Stimulated activated CD8-positive, alpha-beta memory T cell treated with anti-CD3 and anti-CD28 coated beads, Interleukin-4, amount 100 ng/mL, for 4 hours (primary cell): ENCODE measurements around the gene NEURL1.
"Not testable (repeated sequence)": the region's sequence is repeated elsewhere in the genome, so short reads cannot be mapped to it uniquely, and the experiment has no call there.

Experiments used
- DNase-seq, 2 donors: peaks; one replicate each; pipeline ENCODE4 v3.0.0-alpha.2; 2020; ENCODE audit warnings: low read depth in 2 of 2, low spot score in 1 of 2

NEURL1 gene

GRCh38 chr10:103513380-103514060, 20.0 kb downstream of the NEURL1 start:
- DNase-seq, result no peak

GRCh38 chr10:103514244-103514643, 20.7 kb downstream of the NEURL1 start:
- DNase-seq, result no peak

- DNase-seq, result no peak
These were observed 24.0 kb downstream of the NEURL1 start for GRCh38 chr10:103517234-103518085.

- DNase-seq, result no peak
These were observed 26.3 kb downstream of the NEURL1 start for GRCh38 chr10:103519798-103520197.

- not testable (repeated sequence) for DNase-seq
These were observed 28.5 kb downstream of the NEURL1 start for GRCh38 chr10:103522006-103522405.

- DNase-seq, result no peak
These were observed 30.2 kb downstream of the NEURL1 start for GRCh38 chr10:103523683-103524082.

GRCh38 chr10:103525901-103526300, 32.4 kb downstream of the NEURL1 start:
- DNase-seq, result no peak

- not testable (repeated sequence) for DNase-seq
These were observed 34.0 kb downstream of the NEURL1 start for GRCh38 chr10:103527476-103527875.

GRCh38 chr10:103528549-103528948, 35.0 kb downstream of the NEURL1 start:
- no peak for DNase-seq

- no peak for DNase-seq
These were observed 36.0 kb downstream of the NEURL1 start for GRCh38 chr10:103529539-103529938.

GRCh38 chr10:103533827-103534226, 40.3 kb downstream of the NEURL1 start:
- no peak for DNase-seq

- no peak for DNase-seq
These were observed 41.4 kb downstream of the NEURL1 start for GRCh38 chr10:103534621-103535498.

- no peak for DNase-seq
These were observed 42.1 kb downstream of the NEURL1 start for GRCh38 chr10:103535595-103535994.

- DNase-seq, result no peak
These were observed 46.2 kb downstream of the NEURL1 start for GRCh38 chr10:103539751-103540150.

GRCh38 chr10:103540722-103541121, 47.2 kb downstream of the NEURL1 start:
- DNase-seq, result no peak

GRCh38 chr10:103541616-103542015, 48.1 kb downstream of the NEURL1 start:
- no peak for DNase-seq

GRCh38 chr10:103542764-103543616, 49.5 kb downstream of the NEURL1 start:
- no peak for DNase-seq

GRCh38 chr10:103543617-103544525, 50.4 kb downstream of the NEURL1 start:
- DNase-seq, result no peak

- DNase-seq, result no peak
These were observed 51.3 kb downstream of the NEURL1 start for GRCh38 chr10:103544657-103545310.
